GM10266 (cell line): ENCODE data around the gene ZNF740.

Experiments used
- DNase-seq: peaks from one replicate; pipeline ENCODE4 v3.0.0; 2012; ENCODE audit errors: extremely low spot score
- CTCF ChIP-seq: IDR thresholded peaks from 2 replicates; pipeline ENCODE4 v1.5.1; 2012; ENCODE audit warnings: mild to moderate bottlenecking, low read depth; ENCODE audit not compliant: control insufficient read depth, insufficient read depth; ENCODE audit errors: missing control alignments

The ZNF740 gene

GRCh38 chr12:53211476-53212381 is 31.2 kb downstream of the ZNF740 start:
- DNase-seq = no peak
- TF ChIP-seq CTCF = peak; percentile 54

- TF ChIP-seq CTCF = no peak
- DNase-seq = no peak
Measured at GRCh38 chr12:53212931-53213330, 32.4 kb downstream of the ZNF740 start.

DNA sequence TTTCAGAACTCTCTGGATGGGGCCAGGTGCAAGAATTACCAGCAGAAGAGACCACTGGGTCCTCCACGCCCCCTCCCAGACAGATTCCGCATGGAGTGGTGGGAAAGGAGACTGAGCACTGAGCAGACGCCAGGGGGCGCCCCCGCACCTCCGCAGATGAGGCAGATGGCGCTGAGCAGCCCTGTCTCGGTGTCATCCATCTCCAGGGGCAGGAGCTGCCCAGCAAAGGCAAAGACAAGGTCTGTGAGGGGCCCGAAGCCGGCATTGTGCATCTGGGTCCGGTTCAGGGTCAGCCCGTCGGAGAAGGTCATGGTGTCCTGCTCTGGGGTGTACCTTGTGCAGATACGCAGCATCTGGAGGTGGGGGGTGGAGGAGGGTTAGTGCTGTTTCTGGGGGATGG is 32.8 kb downstream of the ZNF740 start:
- peak; percentile 84 for DNase-seq
- peak; percentile 94 for TF ChIP-seq CTCF

GRCh38 chr12:53214221-53214620 is 33.7 kb downstream of the ZNF740 start:
- DNase-seq = no peak

GRCh38 chr12:53214687-53215455 is 34.3 kb downstream of the ZNF740 start:
- TF ChIP-seq CTCF = no peak
- DNase-seq = no peak

More at GRCh38 chr12:53214221-53214620, 33.7 kb downstream of the ZNF740 start:
- no peak for TF ChIP-seq CTCF

- no peak for DNase-seq
- TF ChIP-seq CTCF = no peak
Measured at GRCh38 chr12:53215497-53215896, 35.0 kb downstream of the ZNF740 start.
